ENCODE data around the gene PREB.

DNA sequence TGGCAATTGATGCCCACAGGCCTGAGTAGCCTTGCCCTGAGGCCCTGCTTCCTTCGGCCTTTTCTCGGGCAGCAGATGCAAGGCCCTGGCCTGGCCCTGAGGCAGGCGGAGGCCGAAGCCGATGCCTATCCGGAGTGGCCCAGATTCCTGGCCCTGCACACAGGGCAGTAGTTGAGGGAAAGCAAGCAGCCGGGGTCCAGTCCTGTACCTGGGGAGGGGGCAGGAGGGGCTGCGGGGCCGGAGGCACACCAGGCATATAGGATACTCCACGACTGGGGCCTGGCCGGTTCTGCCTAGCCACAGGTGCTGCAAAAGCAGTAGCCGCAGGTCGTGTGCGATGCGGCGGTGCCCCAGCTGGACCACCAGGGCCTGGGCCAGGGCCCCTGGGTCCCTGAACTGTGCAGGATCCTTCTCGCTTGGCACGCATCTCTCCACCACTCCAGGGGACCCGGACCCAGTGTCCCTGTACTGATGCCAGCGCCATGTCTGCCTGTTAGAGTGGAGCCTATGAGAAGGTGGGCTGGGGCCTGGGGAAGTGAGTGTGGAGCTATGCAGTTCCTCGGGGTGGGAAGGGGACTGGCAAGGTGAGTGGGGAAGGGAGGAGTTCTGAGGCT lies 3.0 kb upstream of the PREB start:
- TF ChIP-seq POLR2A (IDR thresholded peaks at IDR 0.05; ENCODE audit: low read length) (no peak), GATA1 (IDR thresholded peaks at IDR 0.05; ENCODE audit: low read depth, low read length) (no peak)

Data from erythroblast (primary cell).